ENCODE results near the gene DIDO1. TPM values are rescaled to one million over a fixed set of nuclear protein-coding genes. Genes with fewer than 3 reads are reported as not detected.
A peak's percentile ranks its signal among the peaks of the same experiment; 100 is the strongest.

DIDO1 gene
- total and polyA plus RNA-seq, 2 of the 13 experiments (the other 11 are each of a cell fraction or from before 2014, with no cell fraction given), result 75.0 to 75.1 TPM

DNA sequence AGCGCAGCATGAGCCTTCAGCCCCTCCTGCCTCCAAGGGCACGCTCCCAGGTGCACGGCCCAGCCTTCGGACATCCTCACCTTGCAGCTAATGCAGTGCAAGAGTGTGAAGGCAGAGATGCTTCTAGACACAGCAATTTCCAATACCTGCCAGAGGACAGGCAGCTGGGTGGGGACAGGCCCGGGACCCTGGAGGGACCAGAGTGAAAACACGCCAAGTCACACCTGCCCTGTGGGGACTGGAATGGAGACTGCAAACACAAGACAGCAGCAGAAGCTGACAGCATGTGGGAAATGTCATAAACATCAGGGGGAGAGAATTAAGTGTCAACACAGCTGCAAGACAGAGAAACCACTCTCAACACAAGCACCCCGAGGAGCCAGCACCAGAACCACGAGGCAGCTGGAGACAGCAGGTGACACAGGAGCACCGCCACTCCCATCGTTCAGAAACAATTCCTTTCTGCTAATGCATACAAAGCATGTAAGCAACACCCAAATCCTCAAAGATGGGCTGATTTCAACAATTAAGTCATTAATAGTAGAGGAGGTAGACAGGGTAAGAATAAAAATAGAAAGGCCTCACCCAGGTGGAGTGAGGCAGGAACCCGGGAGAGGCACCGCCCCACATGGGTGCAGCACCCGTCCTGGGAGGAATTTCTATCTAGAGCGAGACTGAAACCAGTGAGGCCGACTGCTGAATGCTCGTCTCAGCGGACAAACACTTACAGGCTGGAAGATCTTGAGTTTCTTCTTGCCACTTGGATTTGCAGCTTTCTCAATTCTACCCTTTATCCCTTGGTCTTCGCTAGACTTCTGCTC is 17.1 kb downstream of the DIDO1 start:
- H3K9ac ChIP-seq (ENCODE audit: insufficient read depth, low read depth, low read length), result no peak overlapping the region
- H3K4me2 ChIP-seq (ENCODE audit: low read depth, low read length), result no peak overlapping the region
- ChIA-PET CTCF (ENCODE audit: low intra/inter-chr PET ratio, low total read pairs) (no interaction called here), POLR2A (interaction anchor here (1.4 kb wide), 1 partner anchor 7 kb away, joined by 7 read pairs; no protein-coding TSS in a partner anchor)
- TF ChIP-seq NFE2L2 (IDR thresholded peaks at IDR 0.05; ENCODE audit: low read length) (peak; percentile 22; the same call in 1 of the 2 replicates), ZFAT (CRISPR knock-in tag; conservative IDR thresholded peaks at IDR 0.05) (no peak), ZFP36L1 (CRISPR knock-in tag; IDR thresholded peaks at IDR 0.05) (0 out of 2 replicates have a peak, but pooled peaks have one; percentile 24), ZNF770 (CRISPR knock-in tag; IDR thresholded peaks at IDR 0.05) (peak; percentile 27; the same call in 1 of the 2 replicates), RBM22 (optimal IDR thresholded peaks at IDR 0.05; ENCODE audit: low read length) (peak; percentile 32), AGO2 (optimal IDR thresholded peaks at IDR 0.05; ENCODE audit: low read depth, low read length) (peak; percentile 74), ZMYM4 (CRISPR knock-in tag; IDR thresholded peaks at IDR 0.05) (no peak)
- TF ChIP-seq, protein P1, sequence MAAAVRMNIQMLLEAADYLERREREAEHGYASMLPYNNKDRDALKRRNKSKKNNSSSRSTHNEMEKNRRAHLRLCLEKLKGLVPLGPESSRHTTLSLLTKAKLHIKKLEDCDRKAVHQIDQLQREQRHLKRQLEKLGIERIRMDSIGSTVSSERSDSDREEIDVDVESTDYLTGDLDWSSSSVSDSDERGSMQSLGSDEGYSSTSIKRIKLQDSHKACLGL (CRISPR knock-in tag; IDR thresholded peaks at IDR 0.05), result 0 out of 2 replicates have a peak, but pooled peaks have one; percentile 40
- TF ChIP-seq, protein P2, sequence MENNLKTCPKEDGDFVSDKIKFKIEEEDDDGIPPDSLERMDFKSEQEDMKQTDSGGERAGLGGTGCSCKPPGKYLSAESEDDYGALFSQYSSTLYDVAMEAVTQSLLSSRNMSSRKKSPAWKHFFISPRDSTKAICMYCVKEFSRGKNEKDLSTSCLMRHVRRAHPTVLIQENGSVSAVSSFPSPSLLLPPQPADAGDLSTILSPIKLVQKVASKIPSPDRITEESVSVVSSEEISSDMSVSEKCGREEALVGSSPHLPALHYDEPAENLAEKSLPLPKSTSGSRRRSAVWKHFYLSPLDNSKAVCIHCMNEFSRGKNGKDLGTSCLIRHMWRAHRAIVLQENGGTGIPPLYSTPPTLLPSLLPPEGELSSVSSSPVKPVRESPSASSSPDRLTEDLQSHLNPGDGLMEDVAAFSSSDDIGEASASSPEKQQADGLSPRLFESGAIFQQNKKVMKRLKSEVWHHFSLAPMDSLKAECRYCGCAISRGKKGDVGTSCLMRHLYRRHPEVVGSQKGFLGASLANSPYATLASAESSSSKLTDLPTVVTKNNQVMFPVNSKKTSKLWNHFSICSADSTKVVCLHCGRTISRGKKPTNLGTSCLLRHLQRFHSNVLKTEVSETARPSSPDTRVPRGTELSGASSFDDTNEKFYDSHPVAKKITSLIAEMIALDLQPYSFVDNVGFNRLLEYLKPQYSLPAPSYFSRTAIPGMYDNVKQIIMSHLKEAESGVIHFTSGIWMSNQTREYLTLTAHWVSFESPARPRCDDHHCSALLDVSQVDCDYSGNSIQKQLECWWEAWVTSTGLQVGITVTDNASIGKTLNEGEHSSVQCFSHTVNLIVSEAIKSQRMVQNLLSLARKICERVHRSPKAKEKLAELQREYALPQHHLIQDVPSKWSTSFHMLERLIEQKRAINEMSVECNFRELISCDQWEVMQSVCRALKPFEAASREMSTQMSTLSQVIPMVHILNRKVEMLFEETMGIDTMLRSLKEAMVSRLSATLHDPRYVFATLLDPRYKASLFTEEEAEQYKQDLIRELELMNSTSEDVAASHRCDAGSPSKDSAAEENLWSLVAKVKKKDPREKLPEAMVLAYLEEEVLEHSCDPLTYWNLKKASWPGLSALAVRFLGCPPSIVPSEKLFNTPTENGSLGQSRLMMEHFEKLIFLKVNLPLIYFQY (CRISPR knock-in tag; IDR thresholded peaks at IDR 0.05; ENCODE audit: borderline replicate concordance), result no peak
- BruUV-seq (replicated peaks), result no TSS peak
- no peaks in the 10 kb centered on the region for H3K27me3 ChIP-seq (ENCODE audit: control insufficient read depth in 1 of 2, insufficient read depth in 2 of 2, low read length in 2 of 2)
- 95% methylated on average over 18 of the region's 18 CpGs for WGBS (ENCODE audit: low lambda C conversion rate)
- H3K4me1 ChIP-seq (ENCODE audit: insufficient read depth, low read length), result peaks cover 16% of the 10 kb centered on the region
- no peak for DNase-seq (ENCODE audit: low spot score)
- H3K79me2 ChIP-seq (ENCODE audit: insufficient read depth, low read length), result peaks cover 72% of the 10 kb centered on the region
- H2AFZ ChIP-seq (ENCODE audit: low read length), result no peak overlapping the region
- H4K20me1 ChIP-seq (ENCODE audit: insufficient read depth, low read length), result peaks cover 61% of the 10 kb centered on the region
- in situ Hi-C loops (cut with HindIII; ENCODE audit: extremely low pct_ligation_motif_present, low pct_unique_long_range_greater_than_20kb) (no loop called here), intact Hi-C loops (cut with micrococcal nuclease; ENCODE audit: unreplicated experiment) (no loop called here)
- H3K27ac ChIP-seq (ENCODE audit: extremely low read length, insufficient read depth, low read length), result no peak overlapping the region
- no peak for ATAC-seq
- no peak overlapping the region for H3K4me3 ChIP-seq (replicated peaks in 1 of 3; ENCODE audit: insufficient read depth in 1 of 3, low read depth in 2 of 3, low read length in 3 of 3)
- H3K9me3 ChIP-seq (ENCODE audit: low read length), result no peaks in the 10 kb centered on the region
- peaks cover 77 to 94% of the 10 kb centered on the region in 2 experiments for H3K36me3 ChIP-seq (replicated peaks in 1 of 2; ENCODE audit: control insufficient read depth in 1 of 2, insufficient read depth in 2 of 2, low read length in 2 of 2)
- FAIRE-seq, result no peak

Measured in HepG2 (cell line).